GM19043 (cell line): Measurements from ENCODE around the gene SPATS2.

Source experiments
- ATAC-seq: cut with Tn5 transposase; IDR thresholded peaks from one replicate; pipeline ENCODE4 v1.9.1; 2021; ENCODE audit warnings: low read depth; ENCODE audit not compliant: unreplicated experiment

The SPATS2 gene

GRCh38 chr12:49565406-49566265 is 198.4 kb downstream of the SPATS2 start:
- no peak for ATAC-seq

GRCh38 chr12:49566361-49566760 is 199.1 kb downstream of the SPATS2 start:
- no peak for ATAC-seq

GRCh38 chr12:49567302-49567610 is 200.0 kb downstream of the SPATS2 start:
- no peak for ATAC-seq

- ATAC-seq: peak; percentile 82
Observed at GRCh38 chr12:49567611-49568441, 200.6 kb downstream of the SPATS2 start, which contains the start of gene MCRS1. TSS of gene MCRS1 (minus strand) at chr12:49568142. CDS start at chr12:49566731, 1,411 bp downstream.

GRCh38 chr12:49568442-49569162 is 201.3 kb downstream of the SPATS2 start:
- peak; percentile 4 for ATAC-seq
